Ovary (tissue), 9 donors: ENCODE results near the gene ZFP92. TPM values are rescaled to one million over a fixed set of nuclear protein-coding genes. Genes with fewer than 3 reads are reported as not detected.
A peak's percentile ranks its signal among the peaks of the same experiment; 100 is the strongest.

ENCODE experiments used
- DNase-seq, 5 donors: peaks; one replicate each; pipeline ENCODE4 v3.0.0-alpha.2; 2019 to 2020
- H3K27ac ChIP-seq, 2 donors: fragments of 200-600 bp; one replicate each; pipeline versions ENCODE4 v1.5.1 to v1.8.0; 2019 to 2022
- H3K27me3 ChIP-seq: fragments of 200-600 bp; one replicate; pipeline ENCODE4 v1.8.0; 2022
- H3K36me3 ChIP-seq: fragments of 200-600 bp; sonication (generic); one replicate; pipeline ENCODE4 v1.5.1; 2019
- H3K4me1 ChIP-seq: one replicate; pipeline ENCODE4 v1.8.1; 2013; ENCODE audit warnings: mild to moderate bottlenecking, moderate library complexity; ENCODE audit not compliant: insufficient read depth
- H3K4me3 ChIP-seq: fragments of 200-600 bp; sonication (generic); one replicate; pipeline ENCODE4 v1.5.1; 2017
- H3K9me3 ChIP-seq, 2 donors: fragments of 200-600 bp in 1 of 2; sonication (generic) in 1 of 2; one replicate each; pipeline versions ENCODE4 v1.5.1 to v1.8.1; 2013 to 2019; ENCODE audit warnings: mild to moderate bottlenecking in 1 of 2, moderate library complexity in 1 of 2
- EP300 ChIP-seq: sonication (generic); formaldehyde crosslinking; IDR thresholded peaks from one replicate; pipeline ENCODE4 v1.6.1; 2017; ENCODE audit warnings: antibody characterized with exemption
- POLR2A ChIP-seq: fragments of 450-650 bp; IDR thresholded peaks from one replicate; pipeline ENCODE4 v1.6.1; 2017; ENCODE audit warnings: antibody characterized with exemption, mild to moderate bottlenecking, moderate library complexity
- WGBS, 3 donors: extraction: QIAGEN DNeasy Blood & Tissue Kit in 1 of 3; methylation state at CpG; one replicate each; pipeline versions ENCODE4 v1.1.5 to v1.1.7; 2013 to 2017; 5-methylcytosine and 5-hydroxymethylcytosine counted together
- intact Hi-C, 4 donors: fragments of 100-400 bp; cut with DNase I; formaldehyde crosslinking; loops; one replicate each; pipeline versions ENCODE4 v1.11.0 to v1.15.1; 2022 to 2023
- polyA plus RNA-seq, 2 donors: library from polyadenylated mRNA; stranded (reverse); fragments of 200-250 nt in 1 of 2; fragments of 350-450 nt in 1 of 2; fragmentation: Illumina TruSeq in 1 of 2; extraction: RNeasy Lipid Tissue Mini Kit (QIAGEN cat#74804) in 1 of 2; gene quantifications; one replicate each; pipeline ENCODE4 v1.2.3, GENCODE V29; 2013 to 2014
- total RNA-seq, 7 donors: library from RNA; depleted of rRNA in 2 of 7; stranded (reverse); fragments of >200 nt in 2 of 7; fragmentation: NEBNext Ultra II Directional in 3 of 7; extraction: Animal tissue kit (Norgen Biotek cat#: 25700) in 3 of 7; gene quantifications; one replicate each; pipeline versions ENCODE4 v1.1.0 to v1.2.4, GENCODE V29; 2016 to 2023
- TF ChIP-seq, protein P1 (sequence below), 3 donors: fragments of 450-650 bp in 2 of 3; fragments of 200-600 bp in 1 of 3; IDR thresholded peaks; one replicate each; pipeline versions ENCODE4 v1.5.1 to v1.8.0; 2016 to 2022; ENCODE audit warnings: antibody characterized with exemption in 3 of 3, mild to moderate bottlenecking in 1 of 3
- donor health status: DM: no; HTN: no; CAD: no; lungs with moderate emphysema.
- donor health status: DM: no; HTN: no; CAD: no.
- donor health status: Bipolar disorder and iron deficiency.
- donor health status: DM: yes; HTN: yes; CAD: no.
- donor health status: DM: no; HTN: no; CAD: no.
- donor health status: DM: yes; HTN: yes; CAD: no.

ZFP92 gene
- total and polyA plus RNA-seq, 9 donors = 2.7 to 9.4 (median 3.9) TPM

DNA sequence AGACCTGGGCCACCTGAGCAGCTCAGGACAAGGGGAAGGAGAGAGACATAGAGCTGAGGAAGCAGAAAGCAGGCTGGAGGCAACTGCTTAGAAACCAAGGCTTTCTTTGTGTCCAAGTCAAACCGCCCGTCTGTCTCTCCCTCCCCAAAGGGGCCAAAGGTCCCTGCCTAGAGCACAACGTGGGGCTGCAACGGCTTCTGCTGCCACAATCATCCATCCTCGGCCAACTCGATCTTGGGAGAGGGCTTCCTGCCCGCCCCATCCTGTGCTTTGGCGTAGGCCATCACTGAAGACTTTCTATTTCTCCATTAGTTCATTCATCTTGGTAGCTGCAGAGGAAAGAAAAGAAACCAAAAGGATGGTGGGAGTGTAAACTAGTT lies 36.3 kb downstream of the ZFP92 start:
- H3K27me3 ChIP-seq = no peaks in the 10 kb centered on the region
- WGBS, 3 donors = 78 to 85% (median 85%) methylated on average over 8 of the region's 8 CpGs
- intact Hi-C loops = no loop called here

DNA sequence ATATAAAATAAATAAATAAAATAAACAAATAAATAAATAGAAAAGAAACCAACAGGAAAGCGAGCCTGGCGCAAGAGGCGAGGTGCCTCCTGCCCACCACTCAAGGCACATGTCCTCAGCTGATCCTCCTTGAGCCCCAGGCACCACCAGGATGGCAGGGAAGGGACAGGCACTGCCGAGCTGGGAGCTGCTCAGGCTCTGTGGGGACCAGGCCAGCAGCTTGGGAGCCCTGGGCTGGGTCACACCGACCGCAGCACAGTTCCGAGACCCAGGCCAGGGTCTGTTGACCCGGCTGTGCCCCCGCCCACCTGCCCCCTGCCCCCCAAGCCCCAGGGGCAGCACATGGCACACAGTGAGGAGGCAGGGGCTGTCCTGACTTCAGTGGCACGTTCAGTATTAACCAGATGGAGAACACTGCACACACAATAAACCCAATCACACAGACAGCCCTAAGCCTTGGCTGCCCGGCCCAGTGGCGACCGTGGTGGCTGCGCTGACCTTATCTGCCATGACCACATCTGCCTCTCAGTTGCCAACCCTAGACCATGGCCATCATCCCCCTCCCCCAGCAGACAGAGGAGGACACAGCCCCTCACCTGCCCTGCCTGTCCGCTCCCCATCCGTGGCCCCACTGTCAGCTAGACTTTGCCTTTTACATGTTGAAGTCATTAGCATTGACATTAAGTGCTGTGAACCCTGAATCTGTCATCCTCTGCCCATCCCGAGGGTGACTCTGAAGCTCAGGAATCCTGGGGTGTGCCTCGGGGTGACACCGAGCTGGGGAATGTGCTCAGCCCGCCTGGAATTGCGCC lies 37.5 kb downstream of the ZFP92 start:
- no peaks in the 10 kb centered on the region for H3K36me3 ChIP-seq
- H3K27me3 ChIP-seq = no peaks in the 10 kb centered on the region
- H3K4me3 ChIP-seq = no peak overlapping the region
- H3K27ac ChIP-seq = no peak overlapping the region
- no peak for TF ChIP-seq EP300
- TF ChIP-seq, protein P1, sequence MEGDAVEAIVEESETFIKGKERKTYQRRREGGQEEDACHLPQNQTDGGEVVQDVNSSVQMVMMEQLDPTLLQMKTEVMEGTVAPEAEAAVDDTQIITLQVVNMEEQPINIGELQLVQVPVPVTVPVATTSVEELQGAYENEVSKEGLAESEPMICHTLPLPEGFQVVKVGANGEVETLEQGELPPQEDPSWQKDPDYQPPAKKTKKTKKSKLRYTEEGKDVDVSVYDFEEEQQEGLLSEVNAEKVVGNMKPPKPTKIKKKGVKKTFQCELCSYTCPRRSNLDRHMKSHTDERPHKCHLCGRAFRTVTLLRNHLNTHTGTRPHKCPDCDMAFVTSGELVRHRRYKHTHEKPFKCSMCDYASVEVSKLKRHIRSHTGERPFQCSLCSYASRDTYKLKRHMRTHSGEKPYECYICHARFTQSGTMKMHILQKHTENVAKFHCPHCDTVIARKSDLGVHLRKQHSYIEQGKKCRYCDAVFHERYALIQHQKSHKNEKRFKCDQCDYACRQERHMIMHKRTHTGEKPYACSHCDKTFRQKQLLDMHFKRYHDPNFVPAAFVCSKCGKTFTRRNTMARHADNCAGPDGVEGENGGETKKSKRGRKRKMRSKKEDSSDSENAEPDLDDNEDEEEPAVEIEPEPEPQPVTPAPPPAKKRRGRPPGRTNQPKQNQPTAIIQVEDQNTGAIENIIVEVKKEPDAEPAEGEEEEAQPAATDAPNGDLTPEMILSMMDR (IDR thresholded peaks at IDR 0.05) = no peak
- TF ChIP-seq POLR2A = no peak
- H3K4me1 ChIP-seq = no peaks in the 10 kb centered on the region
- intact Hi-C loops = no loop called here
- no peaks in the 10 kb centered on the region for H3K9me3 ChIP-seq
- WGBS, 3 donors = 83 to 89% (median 84%) methylated on average over 21 of the region's 21 CpGs
- DNase-seq = peak in 1 of 5 donors; percentile 8

More for the DNA sequence above, 36.3 kb downstream of the ZFP92 start:
- no peak for DNase-seq
- Histone ChIP-seq H3K4me1 (no peaks in the 10 kb centered on the region), H3K27ac (no peak overlapping the region), H3K9me3 (no peaks in the 10 kb centered on the region), H3K36me3 (no peaks in the 10 kb centered on the region), H3K4me3 (no peak overlapping the region)
- TF ChIP-seq, protein P1 (IDR thresholded peaks at IDR 0.05) = no peak

DNA sequence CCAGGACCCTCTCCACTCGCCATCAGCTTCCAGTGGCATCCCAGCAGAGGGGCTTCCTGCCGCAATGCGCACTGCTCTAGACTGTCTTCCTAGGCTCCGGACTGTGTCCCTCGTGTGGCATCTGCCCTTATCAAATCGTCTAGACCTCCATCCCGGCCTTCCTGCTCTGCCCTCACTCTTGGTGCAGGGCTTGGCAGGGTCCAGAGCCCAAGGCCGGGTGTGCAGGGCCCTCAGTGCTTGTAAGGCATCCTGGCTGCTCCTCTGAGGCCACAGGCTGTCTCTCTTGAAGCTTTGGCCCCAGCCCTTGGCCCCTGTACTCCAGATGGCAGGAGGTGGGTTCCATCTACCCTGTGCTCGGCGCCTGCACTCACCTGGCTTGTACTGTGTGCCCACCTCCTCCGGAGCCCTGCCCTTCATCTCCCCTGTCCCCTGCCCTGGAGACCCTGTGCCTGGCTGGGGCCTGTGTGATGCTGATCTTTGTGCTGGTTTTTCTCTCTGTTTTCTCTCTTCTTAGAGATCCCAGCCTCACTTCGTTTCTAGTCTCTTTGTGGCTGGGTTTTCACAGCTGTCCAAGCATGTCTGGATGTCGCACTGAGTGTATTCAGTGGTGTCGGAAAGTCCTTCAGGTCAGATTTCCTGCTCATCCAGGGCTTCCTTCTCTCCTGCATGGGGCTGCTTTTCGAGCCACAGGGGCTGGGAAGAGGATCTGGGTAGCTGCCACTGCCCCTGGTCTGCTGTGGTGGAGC lies 38.3 kb downstream of the ZFP92 start:
- 76 to 84% (median 77%) methylated on average over 15 of the region's 15 CpGs for WGBS, 3 donors
- H3K4me1 ChIP-seq = no peaks in the 10 kb centered on the region
- DNase-seq = peak in 1 of 5 donors; percentile 11
- TF ChIP-seq, protein P1 (IDR thresholded peaks at IDR 0.05) = no peak
- TF ChIP-seq EP300 = no peak
- TF ChIP-seq POLR2A = no peak
- intact Hi-C loops = no loop called here
- H3K36me3 ChIP-seq = no peaks in the 10 kb centered on the region
- H3K9me3 ChIP-seq = no peaks in the 10 kb centered on the region
- H3K4me3 ChIP-seq = no peak overlapping the region
- no peak overlapping the region for H3K27ac ChIP-seq
- no peaks in the 10 kb centered on the region for H3K27me3 ChIP-seq

DNA sequence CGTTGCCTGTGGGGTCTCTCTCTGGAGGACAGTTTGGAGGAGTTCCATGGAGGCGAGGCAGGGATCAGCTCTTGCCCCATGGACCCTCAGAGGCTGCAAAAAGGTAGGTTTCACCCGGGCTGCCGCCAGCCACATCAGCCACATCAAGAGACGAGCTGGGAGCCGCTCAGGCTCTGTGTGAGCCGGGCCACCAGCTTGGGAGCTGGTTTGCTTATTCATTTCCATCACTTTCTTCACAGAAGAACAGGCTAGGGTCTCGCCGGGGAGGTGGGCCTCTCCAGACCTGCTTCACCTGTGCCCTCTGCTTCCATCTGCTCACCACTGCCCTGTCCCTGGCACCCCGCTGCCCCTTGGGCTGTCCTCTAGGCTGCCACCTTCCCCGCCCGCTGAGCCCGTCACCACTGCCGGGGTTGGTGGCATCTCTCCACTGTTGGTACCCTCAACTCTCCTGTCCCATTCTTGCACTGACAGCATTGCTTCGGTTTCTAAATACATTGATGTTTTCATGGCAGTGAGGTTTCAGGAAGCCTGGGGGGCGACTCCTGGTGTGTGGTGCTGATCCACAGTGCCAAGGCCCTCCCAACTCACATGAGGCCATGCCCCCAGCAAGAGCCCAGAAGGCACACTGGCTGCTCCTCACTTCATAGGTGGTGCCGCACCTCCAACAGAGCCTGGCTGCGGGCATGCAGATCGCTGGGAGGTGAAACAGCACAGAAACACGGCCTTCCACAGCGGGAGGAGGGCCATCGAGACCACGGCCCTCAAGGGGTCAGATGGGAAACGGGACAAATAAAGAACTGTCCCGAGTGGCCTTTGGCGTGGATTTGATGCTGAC lies 39.1 kb downstream of the ZFP92 start:
- no peak overlapping the region for H3K27ac ChIP-seq
- TF ChIP-seq POLR2A = no peak
- TF ChIP-seq, protein P1 (IDR thresholded peaks at IDR 0.05) = no peak
- TF ChIP-seq EP300 = no peak
- no peaks in the 10 kb centered on the region for H3K4me1 ChIP-seq
- 86 to 89% (median 86%) methylated on average over 25 to 26 of the region's 26 CpGs for WGBS, 3 donors
- no peaks in the 10 kb centered on the region for H3K36me3 ChIP-seq
- H3K4me3 ChIP-seq = no peak overlapping the region
- no peaks in the 10 kb centered on the region for H3K27me3 ChIP-seq
- peak in 1 of 5 donors; percentile 7 for DNase-seq
- no peaks in the 10 kb centered on the region for H3K9me3 ChIP-seq
- intact Hi-C loops = no loop called here
